Adrenal gland (tissue), 5 donors: ENCODE measurements around the gene RBM15B.

Experiments used
- POLR2A ChIP-seq, 2 donors: fragments of 450-650 bp; IDR thresholded peaks; one replicate each; pipeline ENCODE4 v1.6.1; 2017; ENCODE audit warnings: antibody characterized with exemption in 2 of 2, mild to moderate bottlenecking in 2 of 2, moderate library complexity in 1 of 2
- TF ChIP-seq, protein P1 (sequence below), 6 experiments: fragments of 450-650 bp in 4 of 6; fragments of 200-600 bp in 2 of 6; sonication (generic) in 1 of 6; IDR thresholded peaks; 1 replicate in 5 of 6; 2 replicates in 1 of 6; pipeline versions ENCODE4 v1.5.1 to v1.8.0; 2016 to 2021; ENCODE audit warnings: antibody characterized with exemption in 6 of 6, mild to moderate bottlenecking in 2 of 6, moderate library complexity in 1 of 6
- donor health status: DM: no; HTN: no; CAD: no.

DNA sequence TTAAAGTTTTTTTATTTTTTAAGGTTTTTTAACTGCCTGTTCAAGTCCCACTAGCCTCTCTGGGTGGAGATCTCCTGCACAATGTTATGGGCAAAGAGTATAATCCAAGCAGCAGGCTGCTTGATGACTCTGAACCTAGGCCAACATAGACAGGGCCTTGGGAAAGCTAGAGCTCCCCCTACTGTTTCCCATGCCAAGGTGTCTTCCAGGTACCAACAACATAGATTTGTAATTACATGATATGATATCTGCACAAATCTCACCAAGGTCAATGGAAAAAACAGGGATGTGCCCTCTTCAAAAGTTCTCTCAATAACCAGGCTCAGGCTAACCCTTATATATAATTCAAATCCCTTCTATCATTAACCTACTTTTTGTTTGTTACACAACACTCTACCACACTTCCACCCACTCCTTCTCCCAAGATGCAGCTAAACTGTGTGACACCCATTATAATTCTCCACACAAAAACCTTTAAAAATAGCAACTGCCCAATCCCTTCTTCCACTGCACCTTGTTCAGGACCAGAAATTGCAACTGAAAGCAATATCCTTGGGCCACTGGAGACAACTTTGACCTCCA is 43.8 kb downstream of the RBM15B start:
- TF ChIP-seq, protein P1, sequence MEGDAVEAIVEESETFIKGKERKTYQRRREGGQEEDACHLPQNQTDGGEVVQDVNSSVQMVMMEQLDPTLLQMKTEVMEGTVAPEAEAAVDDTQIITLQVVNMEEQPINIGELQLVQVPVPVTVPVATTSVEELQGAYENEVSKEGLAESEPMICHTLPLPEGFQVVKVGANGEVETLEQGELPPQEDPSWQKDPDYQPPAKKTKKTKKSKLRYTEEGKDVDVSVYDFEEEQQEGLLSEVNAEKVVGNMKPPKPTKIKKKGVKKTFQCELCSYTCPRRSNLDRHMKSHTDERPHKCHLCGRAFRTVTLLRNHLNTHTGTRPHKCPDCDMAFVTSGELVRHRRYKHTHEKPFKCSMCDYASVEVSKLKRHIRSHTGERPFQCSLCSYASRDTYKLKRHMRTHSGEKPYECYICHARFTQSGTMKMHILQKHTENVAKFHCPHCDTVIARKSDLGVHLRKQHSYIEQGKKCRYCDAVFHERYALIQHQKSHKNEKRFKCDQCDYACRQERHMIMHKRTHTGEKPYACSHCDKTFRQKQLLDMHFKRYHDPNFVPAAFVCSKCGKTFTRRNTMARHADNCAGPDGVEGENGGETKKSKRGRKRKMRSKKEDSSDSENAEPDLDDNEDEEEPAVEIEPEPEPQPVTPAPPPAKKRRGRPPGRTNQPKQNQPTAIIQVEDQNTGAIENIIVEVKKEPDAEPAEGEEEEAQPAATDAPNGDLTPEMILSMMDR (IDR thresholded peaks at IDR 0.05), result peak; percentile 49 to 67 (median 56)
- no peak for TF ChIP-seq POLR2A (IDR thresholded peaks at IDR 0.05)
